ENCODE data around the gene R3HDM4.

- TF ChIP-seq USF2 (CRISPR knock-in tag; IDR thresholded peaks at IDR 0.05) (no peak), CTCF (IDR thresholded peaks at IDR 0.05 in 2 of 3, conservative IDR thresholded peaks at IDR 0.05 in 1 of 3; ENCODE audit: insufficient read depth in 2 of 3, low read depth in 1 of 3, low read length in 3 of 3) (no peak), NR2C2 (CRISPR knock-in tag; IDR thresholded peaks at IDR 0.05) (no peak), NR2C2 (tag; IDR thresholded peaks at IDR 0.05) (no peak), POU5F1 (IDR thresholded peaks at IDR 0.05; ENCODE audit: borderline replicate concordance, low read depth, low read length, partially characterized antibody) (no peak), HDAC2 (IDR thresholded peaks at IDR 0.05) (peak; percentile 81), ZKSCAN3 (CRISPR knock-in tag; IDR thresholded peaks at IDR 0.05) (no peak)
Measured at GRCh38 chr19:902446-903226, 10.4 kb downstream of the R3HDM4 start.

Data from K562 (cell line).